Amniotic epithelial cell (primary cell): ENCODE measurements around the gene PDE7B.
A peak's percentile ranks its signal among the peaks of the same experiment; 100 is the strongest.

Experiments
- DNase-seq: peaks from one replicate; pipeline ENCODE4 v3.0.0-alpha.2; 2010; ENCODE audit warnings: low read depth

Gene PDE7B

DNA sequence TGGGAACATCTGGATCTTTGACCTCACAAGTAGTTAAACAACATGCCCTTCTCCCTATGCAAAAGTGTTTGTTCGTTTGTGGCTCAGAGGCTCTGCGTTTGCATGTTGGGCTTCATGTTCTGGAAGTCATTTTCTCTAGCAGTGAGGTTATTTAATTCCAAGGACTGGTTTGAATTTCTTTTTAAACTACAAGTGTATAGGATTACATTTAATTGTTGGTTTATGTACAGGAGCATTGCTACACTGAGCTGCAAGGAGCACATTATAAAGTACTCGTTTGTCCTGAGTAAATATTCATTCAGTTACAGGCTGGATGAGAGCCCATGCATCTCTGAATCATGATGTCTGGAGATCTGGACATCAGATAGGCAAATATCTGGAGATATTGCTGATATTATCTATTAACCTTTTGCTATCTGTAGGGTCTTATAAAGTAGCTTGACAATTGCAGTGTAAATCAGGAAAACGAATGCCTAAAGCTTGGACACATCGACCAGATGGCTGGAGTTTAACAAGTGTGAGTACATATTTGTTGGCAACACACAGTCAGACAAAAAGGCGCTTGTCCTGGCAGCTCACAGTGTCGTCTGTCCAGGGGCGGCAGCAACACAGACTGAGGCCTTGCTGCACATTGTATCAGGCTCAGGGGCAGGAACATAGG is 84.6 kb downstream of the PDE7B start:
- peak; percentile 56 for DNase-seq

DNA sequence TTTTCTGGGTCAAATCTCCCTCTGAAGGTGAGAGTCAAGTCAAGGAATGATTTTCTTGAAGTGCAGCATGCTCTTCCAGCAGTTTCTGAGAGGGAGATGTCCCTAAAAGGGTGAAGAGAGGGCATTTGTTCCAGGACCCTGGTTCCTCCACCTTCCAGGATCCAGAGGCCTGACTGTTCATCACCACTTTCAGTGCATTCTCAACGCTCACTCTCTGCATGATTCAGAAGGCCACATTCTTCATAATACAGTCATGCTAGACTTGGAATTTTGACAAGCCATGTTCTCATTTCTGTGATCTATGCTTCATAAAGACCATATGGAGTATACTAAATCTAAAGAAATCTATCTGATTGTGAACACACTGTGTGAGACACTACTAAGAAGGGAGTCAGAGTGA is 85.1 kb downstream of the PDE7B start:
- DNase-seq = peak; percentile 93

DNA sequence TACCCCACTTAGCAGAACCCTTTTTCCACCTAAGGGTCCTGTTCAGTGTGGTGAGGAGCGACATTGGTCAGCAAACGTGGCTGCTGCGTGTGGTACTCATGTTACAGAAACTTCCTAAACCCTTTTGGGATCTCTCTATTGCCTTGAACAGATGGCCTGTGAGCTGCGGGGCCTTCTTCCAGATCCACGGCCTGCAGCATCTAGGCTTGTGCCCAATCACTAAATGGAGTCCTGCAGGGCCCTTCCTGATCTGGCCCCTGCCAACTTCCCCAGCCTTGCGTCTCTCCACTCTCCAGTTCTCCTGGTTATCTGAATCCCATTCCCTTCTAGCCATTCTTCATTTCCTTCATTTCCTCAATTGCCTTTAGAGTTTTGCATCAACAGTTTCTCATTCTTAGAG is 85.6 kb downstream of the PDE7B start:
- DNase-seq = no peak

DNA sequence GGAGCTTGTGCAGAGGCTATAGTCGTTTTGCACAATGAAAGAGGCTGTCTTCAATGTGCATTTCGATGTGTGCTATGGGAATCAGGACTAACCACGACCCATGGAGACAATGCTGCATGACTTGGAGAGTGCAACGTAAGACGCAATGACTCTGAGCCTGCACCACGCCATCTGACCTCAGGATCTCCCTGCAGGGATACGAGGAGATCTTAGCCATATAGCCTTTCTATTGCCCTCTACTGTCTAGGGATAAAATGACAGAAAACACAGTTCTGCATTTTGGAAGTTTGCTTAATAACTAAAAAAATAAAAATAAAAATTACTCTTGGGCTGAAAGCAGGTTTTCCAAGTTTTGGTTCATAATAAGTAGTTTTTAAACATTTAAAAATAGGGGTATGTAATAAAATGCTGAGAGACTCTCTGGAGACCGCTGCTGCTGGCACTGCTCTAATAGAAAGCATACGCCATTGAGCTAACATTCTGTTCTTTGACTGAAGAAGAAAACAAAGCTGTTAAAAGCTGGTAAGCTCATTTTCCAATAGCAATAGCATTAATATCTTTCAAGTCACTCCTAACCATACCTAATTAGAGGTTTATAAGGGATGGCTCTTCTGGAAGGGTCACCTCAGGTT is 87.2 kb downstream of the PDE7B start:
- DNase-seq = peak; percentile 60

DNA sequence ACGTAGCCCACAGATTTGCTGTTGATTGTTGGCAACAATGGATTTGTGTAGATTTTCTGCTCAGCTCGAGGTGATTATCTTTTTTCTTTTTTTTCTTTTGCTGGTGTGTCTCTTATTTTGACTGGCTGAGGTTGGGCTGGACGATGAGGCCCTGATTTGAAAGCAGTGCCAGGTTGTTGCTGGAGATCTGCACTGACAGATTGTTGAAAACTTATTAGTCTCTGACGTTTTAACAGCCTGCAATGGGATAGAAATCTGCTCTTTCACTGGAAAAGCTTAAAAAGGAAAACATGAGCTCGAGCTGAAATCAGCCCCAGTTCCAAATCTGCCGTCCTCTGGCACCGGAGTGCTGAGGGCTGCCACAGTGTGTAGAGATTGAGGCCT is 87.7 kb downstream of the PDE7B start:
- no peak for DNase-seq

DNA sequence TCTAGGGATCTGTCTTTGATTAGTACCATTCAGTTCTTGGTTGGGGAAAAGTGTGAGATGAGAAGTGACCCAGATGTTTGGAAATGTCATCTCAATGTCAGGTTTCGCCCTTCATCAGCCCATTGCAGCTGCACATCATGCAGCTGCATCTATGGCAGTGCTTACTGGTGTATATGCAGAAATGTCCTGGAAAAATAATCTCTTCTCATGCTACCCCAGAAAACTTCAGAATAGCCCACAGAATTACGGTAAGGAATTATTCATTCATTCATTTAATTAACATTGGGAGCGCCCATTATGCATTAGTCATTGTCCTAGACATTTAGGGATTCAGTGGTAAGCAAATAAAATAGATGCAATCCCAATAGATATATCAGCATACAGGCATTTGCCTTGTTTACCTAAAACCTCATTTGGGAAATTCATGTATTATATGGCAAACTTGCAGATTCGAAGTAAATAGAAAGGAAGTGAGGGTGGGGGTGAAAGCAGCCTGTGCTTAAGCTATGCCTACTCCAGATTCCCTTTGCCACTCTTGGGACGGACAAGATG is 89.2 kb downstream of the PDE7B start:
- DNase-seq = no peak

DNA sequence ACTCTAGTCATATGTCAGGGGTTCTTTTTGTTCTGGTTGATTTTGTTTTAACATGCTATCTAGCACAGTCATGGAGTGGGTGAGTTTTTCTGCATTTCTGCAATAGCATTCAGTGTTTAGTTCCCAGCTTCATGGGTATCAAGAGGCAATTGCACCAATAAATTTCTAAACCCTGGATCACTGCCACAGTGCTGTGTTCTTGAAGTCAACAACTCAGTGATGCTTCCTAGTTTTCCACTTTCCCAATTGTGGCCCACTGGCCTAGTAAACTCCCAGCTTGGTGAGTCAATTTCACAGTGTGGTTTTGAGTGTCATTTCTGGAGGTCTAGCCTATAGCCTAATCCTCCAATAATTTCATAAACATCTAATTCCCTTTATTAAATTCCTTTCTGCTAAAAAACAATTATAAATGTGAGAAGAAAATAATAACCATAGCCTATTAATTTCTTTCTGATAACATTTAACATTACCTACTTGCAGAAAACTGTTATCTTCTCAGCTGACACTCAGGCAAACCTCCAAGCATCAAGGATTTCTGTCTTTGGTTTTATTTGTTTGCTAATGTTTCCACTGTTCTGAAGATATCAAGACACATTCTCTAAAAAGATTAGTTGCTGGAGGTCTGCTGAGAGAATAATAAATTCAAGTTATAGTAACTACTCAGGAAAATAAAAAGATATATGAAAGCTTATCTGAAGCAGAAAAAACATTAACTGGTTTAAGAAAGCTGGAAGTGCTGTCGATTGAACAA is 89.9 kb downstream of the PDE7B start:
- DNase-seq = peak; percentile 95

DNA sequence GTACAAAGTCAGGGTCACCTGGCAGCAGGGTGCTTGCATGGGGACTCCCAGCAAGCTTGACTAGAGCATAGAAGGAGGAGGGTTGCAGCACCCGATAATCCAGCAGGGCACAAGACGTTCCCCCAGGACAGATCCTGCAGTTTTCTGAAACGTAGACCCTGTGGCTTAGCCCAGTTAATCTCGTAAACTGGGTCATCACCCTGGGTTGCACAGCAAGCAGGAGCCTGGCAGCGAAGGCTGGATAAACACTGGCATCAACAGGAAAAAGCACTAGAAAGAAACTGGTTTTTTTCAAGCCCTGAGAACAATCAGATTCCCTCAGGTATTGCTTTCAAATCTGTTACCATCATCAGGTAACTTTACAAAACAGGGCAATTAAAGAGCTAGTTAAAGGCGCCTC is 92.6 kb downstream of the PDE7B start:
- DNase-seq = no peak

DNA sequence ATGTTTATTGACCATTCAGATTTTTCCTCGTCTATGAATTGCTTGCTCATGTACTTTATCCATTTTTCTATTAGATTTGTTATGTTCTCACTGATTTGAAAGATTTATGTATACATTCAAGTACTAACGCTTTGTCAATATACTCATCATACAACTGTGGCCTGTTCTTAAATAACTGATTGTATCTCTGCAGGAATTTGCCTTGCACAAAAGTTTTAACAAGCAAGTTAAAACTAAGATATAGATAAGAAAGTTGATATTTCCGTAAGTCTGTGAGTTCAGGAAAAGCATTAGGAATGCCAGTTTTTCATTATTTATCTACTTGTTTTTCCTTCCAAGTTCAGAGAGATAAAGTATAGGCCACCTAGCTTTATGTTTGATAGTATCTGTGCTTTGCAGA is 95.2 kb downstream of the PDE7B start:
- DNase-seq = no peak

DNA sequence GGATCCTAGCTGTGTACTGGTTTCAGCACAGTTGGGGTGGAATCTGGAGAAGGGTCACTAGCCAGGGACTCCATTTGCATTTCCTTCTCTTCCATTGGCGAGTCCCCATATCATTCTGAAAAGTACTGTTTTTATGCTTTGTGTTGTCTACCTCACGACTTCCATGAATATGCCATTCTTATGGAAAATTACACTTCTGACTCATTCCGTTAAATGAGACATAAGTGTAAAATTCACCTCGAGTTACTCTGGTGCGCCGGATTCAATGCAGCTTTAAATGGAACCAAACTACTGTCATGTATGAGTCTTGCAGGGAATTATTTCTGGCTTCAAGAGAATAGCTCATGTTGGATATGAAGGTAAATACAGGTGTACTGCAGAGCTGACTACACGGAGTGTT is 99.2 kb downstream of the PDE7B start:
- DNase-seq = no peak

DNA sequence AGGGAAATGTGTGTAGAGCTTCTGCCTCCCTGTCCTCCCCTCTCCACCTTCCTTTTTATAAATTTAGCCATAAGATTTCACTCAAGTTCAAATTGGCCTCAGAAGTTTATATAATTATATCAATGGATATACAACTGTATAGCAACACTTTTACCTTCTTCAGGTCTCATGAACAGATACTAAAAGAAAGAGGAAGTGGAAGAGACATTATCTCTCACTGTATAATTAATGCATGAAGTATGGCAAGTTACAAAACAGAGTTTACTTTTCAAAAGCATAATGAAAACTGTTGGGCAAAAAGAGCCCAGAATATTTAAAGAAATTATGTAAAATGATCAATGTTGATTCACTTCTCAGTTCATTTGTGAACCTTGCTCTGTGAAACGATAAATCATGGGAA is 99.7 kb downstream of the PDE7B start:
- DNase-seq = no peak

DNA sequence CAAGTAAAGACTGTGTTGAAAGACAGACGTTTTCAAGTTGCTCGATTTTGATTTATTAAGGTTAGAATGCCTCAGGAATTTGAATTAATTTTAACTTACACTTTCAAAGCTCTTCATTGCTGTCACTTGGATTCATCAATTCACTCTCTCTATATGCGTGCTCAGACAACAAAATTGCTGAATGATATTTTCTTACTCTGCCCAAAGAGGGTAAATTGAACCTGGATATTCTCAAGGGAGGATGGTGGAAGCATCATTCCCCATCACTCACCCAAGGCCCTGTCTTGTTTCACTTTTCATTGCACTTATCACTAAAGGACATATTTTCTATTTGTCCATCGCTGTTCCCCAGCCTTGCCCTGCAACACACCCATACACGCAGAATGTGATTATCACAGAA is 102.3 kb downstream of the PDE7B start:
- no peak for DNase-seq

DNA sequence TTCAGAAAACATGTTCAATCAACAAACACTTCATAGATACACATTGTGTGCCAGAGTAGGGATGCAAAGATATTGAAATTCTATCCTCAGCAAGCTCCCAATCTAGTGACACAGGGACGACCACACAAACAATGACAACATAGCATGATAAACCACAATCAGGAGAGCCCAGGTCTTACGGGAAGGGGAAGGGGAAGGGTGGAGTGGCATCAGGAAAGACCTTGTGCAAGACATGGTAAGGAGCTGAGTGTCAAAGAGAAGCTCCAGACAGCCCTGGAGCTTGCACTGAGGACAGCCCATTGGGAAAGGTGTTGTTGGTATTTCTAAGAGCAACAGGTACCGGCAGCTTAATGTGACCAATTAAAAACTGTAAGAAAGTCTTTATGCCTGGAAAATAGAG is 103.6 kb downstream of the PDE7B start:
- DNase-seq = no peak

DNA sequence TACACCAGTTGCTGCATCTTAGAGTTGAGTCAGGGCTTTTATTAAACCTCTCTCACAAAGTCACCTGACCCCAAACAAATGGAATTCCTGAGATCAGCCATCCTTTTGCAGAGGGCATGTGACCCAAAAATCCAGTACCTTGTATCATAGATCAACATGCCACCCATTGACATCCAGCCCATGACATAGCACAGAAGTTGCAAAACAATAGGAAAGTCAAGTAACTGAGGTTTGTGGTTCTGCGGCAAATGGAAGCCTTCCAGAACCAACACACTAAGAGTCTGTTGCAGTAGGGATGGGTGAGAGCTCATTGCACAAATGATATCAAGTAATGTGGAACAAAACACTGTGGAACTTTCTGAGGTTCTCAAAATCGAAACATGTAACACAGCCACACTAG is 111.2 kb downstream of the PDE7B start:
- peak; percentile 87 for DNase-seq

DNA sequence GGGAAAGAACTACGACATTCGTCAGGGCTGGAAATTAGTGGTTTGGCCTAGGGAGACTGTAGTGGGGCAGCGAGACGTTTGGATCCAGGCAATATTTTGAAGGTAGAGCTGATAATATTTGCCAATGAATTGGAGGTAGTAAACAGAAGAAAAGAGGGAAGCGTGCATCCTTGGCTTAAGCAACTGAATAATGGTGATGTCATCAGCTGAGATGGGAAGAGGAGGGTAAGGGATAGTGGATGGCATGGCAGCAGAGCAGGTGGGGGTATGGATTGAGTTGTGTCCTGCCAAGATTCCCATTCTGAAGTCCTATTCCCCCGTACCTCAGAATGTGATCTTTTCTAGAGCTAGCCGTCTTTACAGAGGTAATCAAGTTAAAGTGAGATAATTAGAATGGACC is 119.2 kb downstream of the PDE7B start:
- no peak for DNase-seq

DNA sequence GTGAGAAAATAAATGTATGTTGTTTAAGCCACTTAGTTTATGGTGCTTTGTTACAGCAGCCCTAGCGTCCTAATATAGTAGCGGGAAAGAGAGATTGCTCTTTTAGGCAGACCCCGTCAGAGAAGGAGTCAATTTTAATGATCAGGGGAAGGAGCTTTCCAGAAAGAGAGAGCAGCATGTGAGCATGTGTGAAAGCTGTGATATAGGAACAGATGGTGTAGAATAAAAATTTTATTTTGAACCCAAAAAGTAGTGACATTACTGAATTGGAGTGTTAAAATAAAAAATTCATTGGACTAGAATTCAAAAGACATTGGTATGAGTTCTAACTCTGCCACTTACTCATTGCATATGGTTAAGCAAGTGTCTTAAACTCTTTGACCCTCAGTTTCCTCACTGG is 119.8 kb downstream of the PDE7B start:
- DNase-seq = no peak

DNA sequence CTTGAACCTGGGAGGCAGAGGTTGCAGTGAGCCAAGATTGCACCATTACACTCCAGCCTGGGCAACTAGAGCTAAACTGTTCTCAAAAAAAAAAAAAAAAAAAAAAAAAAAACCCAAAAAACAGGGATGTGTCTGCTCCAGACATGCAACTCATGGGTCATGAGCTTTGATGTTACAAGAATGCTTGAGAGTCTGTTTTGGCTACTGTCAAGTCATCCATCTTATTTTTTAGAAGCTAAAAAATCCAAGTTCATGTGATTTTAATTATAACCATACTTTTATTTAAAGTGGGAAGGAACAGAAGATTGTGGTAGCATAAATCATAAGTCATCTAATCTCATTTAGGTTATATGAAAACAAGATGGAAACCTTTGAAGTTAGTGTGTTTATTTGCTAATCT is 120.6 kb downstream of the PDE7B start:
- no peak for DNase-seq

DNA sequence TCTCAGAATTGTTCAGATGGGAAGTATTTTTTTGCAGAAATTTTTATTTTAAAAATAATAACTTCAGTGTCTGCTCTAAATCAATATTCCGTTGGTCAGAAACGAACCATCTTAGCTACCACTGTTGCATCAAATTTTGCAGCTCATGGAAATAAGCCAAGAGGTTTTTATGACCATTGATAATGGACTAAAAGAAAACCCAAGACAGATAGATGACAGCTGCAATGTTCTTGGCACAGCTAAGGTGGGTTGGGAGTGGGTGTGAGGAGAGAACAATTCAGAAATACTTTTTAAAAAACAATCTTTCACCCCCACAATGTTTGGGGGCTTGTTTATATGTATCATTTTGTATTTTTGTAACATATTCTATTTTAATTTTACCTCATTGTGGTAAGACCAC is 121.1 kb downstream of the PDE7B start:
- DNase-seq = no peak

DNA sequence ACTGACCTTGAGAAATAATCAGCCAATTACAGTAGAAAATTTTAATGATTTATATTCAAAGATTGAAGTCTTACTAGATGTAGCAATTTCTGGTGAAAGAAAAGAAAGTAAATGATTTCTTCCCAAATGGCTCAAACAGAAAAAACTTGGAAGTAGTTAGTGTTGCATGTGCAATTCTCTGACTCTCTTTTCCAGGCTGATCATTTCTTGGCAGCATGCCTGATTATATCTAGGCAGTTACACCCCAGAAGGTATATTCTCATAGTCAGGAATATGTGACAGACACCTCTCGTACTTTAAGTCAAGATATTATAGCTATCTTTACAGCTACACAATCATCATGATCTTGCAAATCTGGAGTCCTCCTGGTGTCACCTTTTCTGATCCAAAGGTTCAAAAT is 122.9 kb downstream of the PDE7B start:
- DNase-seq = no peak

DNA sequence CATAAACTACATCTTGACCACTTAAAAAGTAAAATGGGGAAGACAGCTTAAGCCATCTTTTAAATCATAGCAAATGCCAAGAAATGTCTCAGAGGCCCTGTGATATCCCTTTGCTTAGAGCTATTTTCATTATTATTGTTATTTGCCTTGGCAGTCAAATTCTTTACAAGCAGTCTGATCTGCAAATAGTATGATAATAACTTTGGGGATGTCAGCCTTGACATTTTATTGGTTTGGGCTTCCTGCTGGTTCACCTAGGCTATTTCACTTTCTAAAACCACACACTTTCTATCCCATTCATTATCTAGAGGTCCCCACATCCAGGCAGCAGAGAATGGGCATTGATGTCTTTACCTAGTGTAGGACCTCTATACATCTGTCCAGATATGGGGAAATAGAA is 125.1 kb downstream of the PDE7B start:
- DNase-seq = no peak

DNA sequence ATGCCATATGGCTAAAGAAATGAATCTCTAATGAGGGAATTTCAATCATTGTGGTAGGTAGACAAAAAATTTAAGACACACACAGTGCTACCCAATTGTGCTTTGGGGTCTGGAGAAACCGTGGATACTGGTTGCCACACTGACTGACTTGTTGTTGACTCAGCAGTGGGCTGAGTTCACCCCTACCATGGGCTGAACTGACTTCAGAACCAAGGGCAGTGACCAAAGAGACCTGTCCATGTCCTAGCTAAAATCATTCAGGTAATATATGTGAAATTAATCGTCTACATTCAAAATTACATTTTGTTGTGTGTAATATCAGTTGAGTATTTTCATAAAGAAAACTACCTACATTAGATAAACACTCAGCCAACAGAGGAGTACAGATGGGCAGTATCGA is 131.6 kb downstream of the PDE7B start:
- DNase-seq = peak; percentile 46

DNA sequence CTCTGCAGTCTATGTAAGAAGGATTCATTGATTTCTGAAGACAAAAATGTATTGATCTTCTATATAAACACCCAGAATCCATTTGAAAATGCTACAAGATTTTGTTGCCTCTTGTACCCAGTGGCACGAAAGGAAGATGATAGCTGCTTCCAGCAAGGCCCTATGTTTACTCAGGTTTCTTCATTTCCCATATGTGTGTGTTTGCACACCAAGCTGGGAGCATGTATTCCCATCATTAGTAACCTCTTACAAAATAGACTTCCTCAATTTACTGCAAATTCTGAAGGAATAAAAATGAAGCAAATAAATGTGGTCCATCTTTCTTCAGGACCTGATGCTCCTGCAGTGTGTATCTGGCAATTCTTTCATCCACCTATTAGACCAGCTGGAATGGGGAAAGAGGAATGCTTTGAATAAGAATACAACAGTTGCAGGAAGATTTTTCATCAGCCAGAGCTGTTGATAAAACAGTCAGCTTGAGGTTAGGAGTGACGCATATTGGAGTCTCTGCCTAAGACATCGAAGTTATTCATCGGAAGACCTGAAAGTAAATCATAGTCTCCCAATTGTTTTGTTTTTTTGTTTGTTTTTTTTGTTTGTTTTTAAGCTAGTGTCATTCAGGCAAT is 132.3 kb downstream of the PDE7B start:
- peak; percentile 89 for DNase-seq

DNA sequence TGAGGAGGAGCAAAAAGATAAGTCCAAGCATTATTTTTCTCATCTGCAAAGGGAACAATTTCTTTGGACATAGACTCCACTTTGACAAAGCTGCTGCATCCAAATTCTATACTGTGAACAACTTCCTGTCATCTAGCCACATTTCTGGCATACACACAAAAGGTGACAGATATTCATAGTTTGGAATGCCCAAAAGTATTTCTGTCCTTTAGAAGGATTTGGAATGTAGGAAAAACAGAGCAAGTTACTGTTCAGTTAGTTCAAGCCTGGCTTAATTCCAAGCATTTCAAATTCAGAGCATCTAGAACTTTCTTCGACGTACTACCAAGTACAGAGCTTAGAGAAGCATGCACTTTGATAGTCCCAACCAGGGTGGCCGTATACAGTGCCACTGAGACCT is 134.0 kb downstream of the PDE7B start:
- no peak for DNase-seq
